ENCODE results near the gene TOMM34.

TOMM34 gene

GRCh38 chr20:44955270-44955669 is 4.9 kb downstream of the TOMM34 start:
- peaks cover 43% of the 10 kb centered on the region for H3K4me1 Mint-ChIP-seq
- H3K4me3 Mint-ChIP-seq, result no peak overlapping the region
- H3K27me3 Mint-ChIP-seq (ENCODE audit: low read depth, poor library complexity), result no peaks in the 10 kb centered on the region
- TF ChIP-seq CTCF (IDR thresholded peaks at IDR 0.05), result no peak
- no peaks in the 10 kb centered on the region for H3K9me3 Mint-ChIP-seq
- DNase-seq, result no peak
- H3K36me3 Mint-ChIP-seq (ENCODE audit: low read depth), result peaks cover 70% of the 10 kb centered on the region
- H3K27ac Mint-ChIP-seq, result peak overlapping the region; percentile 26

DNA sequence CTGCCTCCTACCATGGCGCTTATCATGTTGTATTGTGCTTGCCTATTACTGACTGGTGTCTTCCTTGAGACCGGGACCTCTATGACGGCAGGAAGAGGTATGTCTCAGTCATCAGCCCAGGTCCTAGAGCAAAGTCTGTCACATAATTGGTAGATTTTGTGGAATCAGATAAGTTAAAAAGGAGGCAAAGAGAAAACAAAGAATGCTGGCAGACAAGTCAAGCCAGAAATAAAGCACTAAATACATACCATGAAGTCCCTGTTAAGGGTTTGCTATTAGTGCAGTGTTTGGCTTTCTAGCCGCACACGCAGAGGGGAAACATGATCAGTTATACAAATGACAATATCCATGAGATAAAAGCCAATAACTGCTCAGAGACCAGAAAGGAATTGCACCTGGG is 6.0 kb downstream of the TOMM34 start:
- Mint-ChIP-seq H3K27me3 (ENCODE audit: low read depth, poor library complexity) (no peaks in the 10 kb centered on the region), H3K4me3 (no peak overlapping the region), H3K4me1 (peaks cover 37% of the 10 kb centered on the region), H3K9me3 (no peaks in the 10 kb centered on the region), H3K27ac (no peak overlapping the region), H3K36me3 (ENCODE audit: low read depth) (peaks cover 77% of the 10 kb centered on the region)
- no peak for DNase-seq
- TF ChIP-seq CTCF (IDR thresholded peaks at IDR 0.05), result no peak

DNA sequence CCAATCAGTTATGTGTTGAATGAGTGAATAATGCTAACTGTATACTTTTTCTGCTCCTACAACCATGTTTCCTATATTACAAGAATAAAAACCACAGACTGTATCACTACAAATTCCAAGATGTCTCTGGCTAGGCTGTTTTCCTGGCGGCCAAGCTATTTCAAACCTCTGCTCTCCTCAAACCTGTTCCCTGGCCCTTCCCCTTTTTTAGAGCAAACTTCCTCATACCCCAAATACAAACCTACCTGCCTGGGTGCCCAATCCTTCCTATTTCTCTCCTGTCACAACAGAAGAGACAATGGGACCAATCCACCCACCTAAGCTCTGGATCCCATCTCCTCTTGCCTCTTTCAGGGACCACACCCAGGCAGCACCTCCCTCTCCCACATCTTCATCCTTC is 7.5 kb downstream of the TOMM34 start:
- no peak for DNase-seq
- TF ChIP-seq CTCF (IDR thresholded peaks at IDR 0.05), result no peak
- Mint-ChIP-seq H3K9me3 (no peaks in the 10 kb centered on the region), H3K4me1 (peaks cover 22% of the 10 kb centered on the region), H3K27me3 (ENCODE audit: low read depth, poor library complexity) (no peaks in the 10 kb centered on the region), H3K4me3 (no peak overlapping the region), H3K27ac (peak overlapping the region; percentile 79), H3K36me3 (ENCODE audit: low read depth) (peaks cover 82% of the 10 kb centered on the region)

DNA sequence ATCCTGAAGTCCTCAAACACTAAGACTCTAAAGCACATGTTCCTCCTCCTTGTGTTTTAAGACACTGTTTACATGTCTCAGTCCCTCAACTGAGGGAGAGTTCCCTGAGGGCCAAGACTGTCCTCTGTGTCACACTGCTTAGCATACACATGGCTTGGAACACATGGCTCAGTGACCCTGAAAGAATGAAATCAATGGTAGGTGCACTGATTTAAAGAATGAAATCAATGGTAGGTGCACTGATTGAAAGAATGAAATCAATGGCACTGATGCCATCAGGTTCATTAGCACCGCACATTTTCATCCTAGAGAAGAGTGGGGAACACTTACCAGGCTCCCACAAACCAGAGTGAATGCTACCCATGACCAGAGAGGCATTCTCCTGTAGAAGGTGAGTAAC is 9.8 kb downstream of the TOMM34 start:
- peak overlapping the region; percentile 3 for H3K27ac Mint-ChIP-seq
- H3K36me3 Mint-ChIP-seq (ENCODE audit: low read depth), result peaks cover 82% of the 10 kb centered on the region
- no peak overlapping the region for H3K4me3 Mint-ChIP-seq
- TF ChIP-seq CTCF (IDR thresholded peaks at IDR 0.05), result no peak
- H3K4me1 Mint-ChIP-seq, result no peaks in the 10 kb centered on the region
- no peaks in the 10 kb centered on the region for H3K9me3 Mint-ChIP-seq
- no peak for DNase-seq
- no peaks in the 10 kb centered on the region for H3K27me3 Mint-ChIP-seq (ENCODE audit: low read depth, poor library complexity)

- DNase-seq, result no peak
- no peak overlapping the region for H3K4me3 Mint-ChIP-seq
- H3K27me3 Mint-ChIP-seq (ENCODE audit: low read depth, poor library complexity), result no peaks in the 10 kb centered on the region
- H3K27ac Mint-ChIP-seq, result no peak overlapping the region
- H3K4me1 Mint-ChIP-seq, result peaks cover 9% of the 10 kb centered on the region
- H3K36me3 Mint-ChIP-seq (ENCODE audit: low read depth), result peaks cover 82% of the 10 kb centered on the region
- TF ChIP-seq CTCF (IDR thresholded peaks at IDR 0.05), result no peak
- no peaks in the 10 kb centered on the region for H3K9me3 Mint-ChIP-seq
Observed at GRCh38 chr20:44948513-44948912, 11.7 kb downstream of the TOMM34 start.

DNA sequence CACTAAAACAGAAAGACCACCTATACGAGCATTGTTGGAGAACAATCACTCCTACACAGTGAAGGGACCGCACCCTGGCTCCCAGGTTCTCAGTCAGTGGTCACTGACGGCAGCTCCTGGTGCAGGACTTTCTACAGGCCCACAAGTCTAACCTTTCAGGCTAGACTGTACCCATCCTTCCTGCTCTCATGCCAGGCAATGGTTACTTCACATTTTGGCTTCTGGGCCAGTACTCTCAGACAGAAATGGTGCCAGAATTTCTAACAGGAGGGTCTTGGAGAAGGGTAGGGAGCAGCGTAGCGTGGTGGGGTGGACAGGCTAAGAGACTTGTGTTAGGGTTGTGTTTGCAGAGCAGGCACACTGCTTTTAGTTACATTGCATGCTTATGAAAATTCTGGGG is 12.1 kb downstream of the TOMM34 start:
- no peak for DNase-seq
- H3K36me3 Mint-ChIP-seq (ENCODE audit: low read depth), result peaks cover 79% of the 10 kb centered on the region
- H3K9me3 Mint-ChIP-seq, result no peaks in the 10 kb centered on the region
- H3K27me3 Mint-ChIP-seq (ENCODE audit: low read depth, poor library complexity), result no peaks in the 10 kb centered on the region
- TF ChIP-seq CTCF (IDR thresholded peaks at IDR 0.05), result no peak
- H3K27ac Mint-ChIP-seq, result no peak overlapping the region
- H3K4me3 Mint-ChIP-seq, result no peak overlapping the region
- peaks cover 13% of the 10 kb centered on the region for H3K4me1 Mint-ChIP-seq

Measured in nephron progenitor cell (in vitro differentiated cells).